Panc1 (cell line): ENCODE results near the gene CARNS1. TPM values are rescaled to one million over a fixed set of nuclear protein-coding genes. Genes with fewer than 3 reads are reported as not detected.

Experiments used
- ATAC-seq: fragments of 200-7000 bp; cut with Tn5 transposase; 2 replicates; pipeline ENCODE4 v1.9.1; 2020; ENCODE audit warnings: mild to moderate bottlenecking, moderate library complexity
- BruUV-seq: library from RNA; stranded (reverse); fragments of 400-500 nt; replicated peaks from 2 replicates; lab custom pipeline; 2021; lab: Mats Ljungman, UMichigan
- CTCF ChIA-PET: fragments of 300-600 bp; sonication (Branson Sonifier 250); formaldehyde crosslinking; loops from one replicate; lab custom pipeline; 2022; ENCODE audit warnings: antibody characterized with exemption; lab: Charles Lee
- POLR2A ChIA-PET: fragments of 300-600 bp; sonication (Branson Sonifier 250); formaldehyde crosslinking; loops from one replicate; lab custom pipeline; 2022; ENCODE audit warnings: antibody characterized with exemption; lab: Charles Lee
- DNase-seq: peaks from one replicate; pipeline ENCODE4 v3.0.0-alpha.2; 2010; ENCODE audit warnings: low read depth, low spot score
- H3K27ac ChIP-seq: 2 replicates; pipeline ENCODE4 v1.5.1; 2011; ENCODE audit warnings: mild to moderate bottlenecking, low read length, inconsistent platforms
- H3K27me3 ChIP-seq: fragments of 200-500 bp; sonication (Bioruptor generic); 2 replicates; pipeline ENCODE4 v1.6.0; 2014; ENCODE audit warnings: low read length, inconsistent platforms; ENCODE audit not compliant: control insufficient read depth, insufficient read depth
- H3K36me3 ChIP-seq: fragments of 200-500 bp; sonication (Bioruptor generic); 2 replicates; pipeline ENCODE4 v1.5.1; 2014; ENCODE audit warnings: inconsistent platforms, mild to moderate bottlenecking, low read length, moderate library complexity; ENCODE audit not compliant: control insufficient read depth, insufficient read depth
- H3K4me1 ChIP-seq: 2 replicates; pipeline ENCODE4 v1.5.1; 2011; ENCODE audit warnings: inconsistent platforms, mild to moderate bottlenecking, low read length, moderate library complexity; ENCODE audit not compliant: control insufficient read depth, insufficient read depth
- H3K4me3 ChIP-seq, 2 experiments: 2 replicates each; pipeline ENCODE4 v1.5.1; 2011 to 2012; ENCODE audit warnings: low read depth in 2 of 2, low read length in 2 of 2, mild to moderate bottlenecking in 2 of 2, inconsistent platforms in 1 of 2, moderate library complexity in 1 of 2
- H3K9me3 ChIP-seq: fragments of 200-500 bp; sonication (Bioruptor generic); 2 replicates; pipeline ENCODE4 v1.5.1; 2014; ENCODE audit warnings: low read depth, mild to moderate bottlenecking, inconsistent platforms, low read length, moderate library complexity; ENCODE audit not compliant: control insufficient read depth, insufficient read depth
- POLR2AphosphoS5 ChIP-seq: IDR thresholded peaks from 2 replicates; pipeline ENCODE4 v1.6.1; 2012; ENCODE audit warnings: mild to moderate bottlenecking, low read depth, low read length, moderate library complexity
- SIN3A ChIP-seq: IDR thresholded peaks from 2 replicates; pipeline ENCODE4 v1.6.1; 2012; ENCODE audit warnings: low read depth, mild to moderate bottlenecking, low read length, moderate library complexity, borderline replicate concordance; ENCODE audit not compliant: insufficient read depth
- TCF7L2 ChIP-seq: IDR thresholded peaks from 2 replicates; pipeline ENCODE4 v1.6.1; 2011; ENCODE audit warnings: mild to moderate bottlenecking, low read depth, low read length, inconsistent platforms
- in situ Hi-C: cut with HindIII; loops from 2 replicates; pipeline ENCODE4 v1.10.0; 2016; ENCODE audit warnings: low sequenced_read_pairs, low pct_unique_long_range_greater_than_20kb
- intact Hi-C: fragments of 100-400 bp; cut with micrococcal nuclease; formaldehyde crosslinking; loops from one replicate; pipeline ENCODE4 v1.10.0; 2022; ENCODE audit not compliant: unreplicated experiment
- total RNA-seq: library from RNA; stranded (reverse); gene quantifications from one replicate; pipeline ENCODE4 v1.2.1, GENCODE V29; 2021; ENCODE audit not compliant: unreplicated experiment
- TF ChIP-seq, protein P1 (sequence below): fragments of 450-650 bp; IDR thresholded peaks from 2 replicates; pipeline ENCODE4 v1.5.1; 2017; ENCODE audit warnings: mild to moderate bottlenecking
- TF ChIP-seq, protein P2 (sequence below), 2 experiments: IDR thresholded peaks; 2 replicates each; pipeline ENCODE4 v1.6.1; 2011 to 2012; ENCODE audit warnings: low read depth in 2 of 2, control low read depth in 1 of 2, low read length in 1 of 2, mild to moderate bottlenecking in 1 of 2, moderate library complexity in 1 of 2; ENCODE audit not compliant: insufficient read depth in 1 of 2

CARNS1 gene
- total RNA-seq, 1 experiment from 2014 or later: 1.0 TPM

DNA sequence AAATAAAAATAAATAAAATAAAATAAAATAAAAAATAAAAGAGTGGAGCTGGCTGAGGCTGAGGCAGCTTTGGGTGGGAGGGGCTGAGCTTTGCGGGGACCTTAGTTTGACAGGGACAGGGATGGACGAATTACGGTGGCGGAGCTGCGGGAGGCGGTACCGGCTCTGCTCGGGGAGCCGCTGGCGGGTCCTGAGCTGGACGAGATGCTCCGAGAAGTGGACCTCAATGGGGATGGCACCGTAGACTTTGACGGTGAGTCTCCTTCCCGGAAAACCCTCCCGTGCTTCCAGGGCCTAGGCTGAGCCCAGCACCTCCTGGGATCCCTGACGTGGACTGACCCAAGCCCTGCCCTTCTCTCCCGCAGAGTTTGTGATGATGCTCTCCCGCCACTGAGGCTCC, 42.8 kb downstream of the CARNS1 start:
- Histone ChIP-seq H3K27ac (no peak overlapping the region), H3K27me3 (no peaks in the 10 kb centered on the region), H3K9me3 (no peaks in the 10 kb centered on the region), H3K4me3 (no peak overlapping the region), H3K36me3 (no peaks in the 10 kb centered on the region), H3K4me1 (peaks cover 2% of the 10 kb centered on the region; the same call in 1 of the 2 replicates)
- ATAC-seq: no peak
- POLR2A ChIA-PET: no interaction called here
- no peak for DNase-seq
- no TSS peak for BruUV-seq
- CTCF ChIA-PET: no interaction called here
- in situ Hi-C loops (no loop called here), intact Hi-C loops (no loop called here)
- TF ChIP-seq TCF7L2: no peak
- TF ChIP-seq, protein P1, sequence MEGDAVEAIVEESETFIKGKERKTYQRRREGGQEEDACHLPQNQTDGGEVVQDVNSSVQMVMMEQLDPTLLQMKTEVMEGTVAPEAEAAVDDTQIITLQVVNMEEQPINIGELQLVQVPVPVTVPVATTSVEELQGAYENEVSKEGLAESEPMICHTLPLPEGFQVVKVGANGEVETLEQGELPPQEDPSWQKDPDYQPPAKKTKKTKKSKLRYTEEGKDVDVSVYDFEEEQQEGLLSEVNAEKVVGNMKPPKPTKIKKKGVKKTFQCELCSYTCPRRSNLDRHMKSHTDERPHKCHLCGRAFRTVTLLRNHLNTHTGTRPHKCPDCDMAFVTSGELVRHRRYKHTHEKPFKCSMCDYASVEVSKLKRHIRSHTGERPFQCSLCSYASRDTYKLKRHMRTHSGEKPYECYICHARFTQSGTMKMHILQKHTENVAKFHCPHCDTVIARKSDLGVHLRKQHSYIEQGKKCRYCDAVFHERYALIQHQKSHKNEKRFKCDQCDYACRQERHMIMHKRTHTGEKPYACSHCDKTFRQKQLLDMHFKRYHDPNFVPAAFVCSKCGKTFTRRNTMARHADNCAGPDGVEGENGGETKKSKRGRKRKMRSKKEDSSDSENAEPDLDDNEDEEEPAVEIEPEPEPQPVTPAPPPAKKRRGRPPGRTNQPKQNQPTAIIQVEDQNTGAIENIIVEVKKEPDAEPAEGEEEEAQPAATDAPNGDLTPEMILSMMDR: no peak
- TF ChIP-seq, protein P2, sequence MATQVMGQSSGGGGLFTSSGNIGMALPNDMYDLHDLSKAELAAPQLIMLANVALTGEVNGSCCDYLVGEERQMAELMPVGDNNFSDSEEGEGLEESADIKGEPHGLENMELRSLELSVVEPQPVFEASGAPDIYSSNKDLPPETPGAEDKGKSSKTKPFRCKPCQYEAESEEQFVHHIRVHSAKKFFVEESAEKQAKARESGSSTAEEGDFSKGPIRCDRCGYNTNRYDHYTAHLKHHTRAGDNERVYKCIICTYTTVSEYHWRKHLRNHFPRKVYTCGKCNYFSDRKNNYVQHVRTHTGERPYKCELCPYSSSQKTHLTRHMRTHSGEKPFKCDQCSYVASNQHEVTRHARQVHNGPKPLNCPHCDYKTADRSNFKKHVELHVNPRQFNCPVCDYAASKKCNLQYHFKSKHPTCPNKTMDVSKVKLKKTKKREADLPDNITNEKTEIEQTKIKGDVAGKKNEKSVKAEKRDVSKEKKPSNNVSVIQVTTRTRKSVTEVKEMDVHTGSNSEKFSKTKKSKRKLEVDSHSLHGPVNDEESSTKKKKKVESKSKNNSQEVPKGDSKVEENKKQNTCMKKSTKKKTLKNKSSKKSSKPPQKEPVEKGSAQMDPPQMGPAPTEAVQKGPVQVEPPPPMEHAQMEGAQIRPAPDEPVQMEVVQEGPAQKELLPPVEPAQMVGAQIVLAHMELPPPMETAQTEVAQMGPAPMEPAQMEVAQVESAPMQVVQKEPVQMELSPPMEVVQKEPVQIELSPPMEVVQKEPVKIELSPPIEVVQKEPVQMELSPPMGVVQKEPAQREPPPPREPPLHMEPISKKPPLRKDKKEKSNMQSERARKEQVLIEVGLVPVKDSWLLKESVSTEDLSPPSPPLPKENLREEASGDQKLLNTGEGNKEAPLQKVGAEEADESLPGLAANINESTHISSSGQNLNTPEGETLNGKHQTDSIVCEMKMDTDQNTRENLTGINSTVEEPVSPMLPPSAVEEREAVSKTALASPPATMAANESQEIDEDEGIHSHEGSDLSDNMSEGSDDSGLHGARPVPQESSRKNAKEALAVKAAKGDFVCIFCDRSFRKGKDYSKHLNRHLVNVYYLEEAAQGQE (IDR thresholded peaks at IDR 0.05; ENCODE audit: insufficient read depth in 1 of 2, low read depth in 2 of 2, low read length in 1 of 2): no peak
- no peak for TF ChIP-seq POLR2AphosphoS5
- no peak for TF ChIP-seq SIN3A

DNA sequence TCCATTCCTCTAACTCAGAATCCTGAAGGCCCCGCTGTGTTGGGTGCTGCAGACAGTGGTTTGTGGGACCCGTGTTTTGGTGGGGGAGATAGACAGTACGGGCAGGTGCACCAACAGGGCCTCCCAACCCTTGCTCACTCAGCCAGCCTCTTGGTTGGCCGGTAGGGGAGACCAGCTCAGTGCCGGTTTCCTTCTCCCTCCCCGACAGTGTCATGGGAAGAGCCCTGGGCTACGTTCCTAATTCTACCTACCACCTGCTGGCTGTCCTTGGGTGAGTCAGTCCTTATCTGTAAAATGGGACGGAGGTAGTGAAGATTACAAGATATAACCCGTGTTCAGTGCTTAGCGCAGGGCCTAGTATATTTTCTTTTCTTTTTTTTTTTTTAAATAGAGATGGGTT, 47.7 kb downstream of the CARNS1 start:
- no peaks in the 10 kb centered on the region for H3K9me3 ChIP-seq
- in situ Hi-C loops (no loop called here), intact Hi-C loops (no loop called here)
- ChIA-PET POLR2A (interaction anchor here (0.7 kb wide), 1 partner anchor 1372 kb away, joined by 3 read pairs; no protein-coding TSS in a partner anchor), CTCF (no interaction called here)
- no peak for ATAC-seq
- no peak overlapping the region for H3K27ac ChIP-seq
- no peak overlapping the region for H3K4me3 ChIP-seq
- no TSS peak for BruUV-seq
- peaks cover 36% of the 10 kb centered on the region for H3K4me1 ChIP-seq
- no peaks in the 10 kb centered on the region for H3K27me3 ChIP-seq
- 0 out of 2 replicates have a peak, but pooled peaks cover 2% of the 10 kb centered on the region for H3K36me3 ChIP-seq
- TF ChIP-seq, protein P1: no peak
- TF ChIP-seq TCF7L2 (no peak), SIN3A (no peak), POLR2AphosphoS5 (no peak)
- TF ChIP-seq, protein P2 (IDR thresholded peaks at IDR 0.05; ENCODE audit: insufficient read depth in 1 of 2, low read depth in 2 of 2, low read length in 1 of 2): no peak
- no peak for DNase-seq
